Measurements from ENCODE around the gene ABCA2.
A peak's percentile ranks its signal among the peaks of the same experiment; 100 is the strongest.

The ABCA2 gene

DNA sequence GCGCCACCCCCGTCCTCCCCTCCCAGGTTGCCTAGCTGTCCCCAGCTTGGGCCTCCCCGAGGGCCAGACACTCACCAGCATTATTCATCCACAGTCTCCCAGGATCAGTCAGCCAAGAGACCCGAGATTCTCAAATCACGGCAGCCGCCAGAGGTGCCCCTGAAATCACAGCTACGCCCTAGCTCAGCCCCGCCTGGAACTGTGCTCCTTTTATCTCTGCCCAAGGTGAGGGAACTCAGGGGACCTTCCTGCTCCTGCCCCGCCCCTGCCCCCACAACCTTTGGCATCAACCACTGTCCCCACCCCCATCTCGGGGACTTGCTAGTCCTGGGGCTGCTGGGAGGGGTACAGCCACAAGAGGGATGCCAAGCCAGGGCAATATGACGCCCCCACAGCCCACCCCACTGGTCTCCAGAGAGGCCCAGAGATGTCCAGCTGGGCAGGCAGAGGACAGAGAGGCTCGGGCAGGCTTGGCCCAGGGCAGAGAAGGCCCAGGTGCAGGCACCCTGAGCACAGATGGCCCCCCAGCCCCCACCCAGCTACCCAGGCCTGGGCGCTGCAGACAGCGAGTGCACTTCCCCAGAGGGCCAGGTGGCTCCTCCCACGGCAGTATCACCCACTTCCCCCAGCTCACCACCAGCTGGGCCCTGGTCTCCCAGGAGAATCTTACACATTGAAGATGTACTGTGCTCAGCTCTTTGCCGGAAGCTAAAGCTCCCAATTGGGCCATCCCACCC lies 4.0 kb upstream of the ABCA2 start, which contains the start of gene FUT7:
FUT7 (minus strand) TSS at position 185 of the 737 bp plus-strand sequence; CDS start at position 88, 97 bp downstream.
- ChIA-PET POLR2A (interaction anchor here (0.6 kb wide), 1 partner anchor 38 kb away, joined by 5 read pairs; the partner anchor contains the start of gene SAPCD2), CTCF (interaction anchor here (0.7 to 9.4 kb wide), 8 partner anchors 15 to 205 kb away, joined by 3 to 202 read pairs (median 8); partner anchors contain the start of genes AJM1, C8G, FBXW5 and NPDC1)
- DNase-seq (ENCODE audit: extremely low spot score): no peak
- TF ChIP-seq, protein P1, sequence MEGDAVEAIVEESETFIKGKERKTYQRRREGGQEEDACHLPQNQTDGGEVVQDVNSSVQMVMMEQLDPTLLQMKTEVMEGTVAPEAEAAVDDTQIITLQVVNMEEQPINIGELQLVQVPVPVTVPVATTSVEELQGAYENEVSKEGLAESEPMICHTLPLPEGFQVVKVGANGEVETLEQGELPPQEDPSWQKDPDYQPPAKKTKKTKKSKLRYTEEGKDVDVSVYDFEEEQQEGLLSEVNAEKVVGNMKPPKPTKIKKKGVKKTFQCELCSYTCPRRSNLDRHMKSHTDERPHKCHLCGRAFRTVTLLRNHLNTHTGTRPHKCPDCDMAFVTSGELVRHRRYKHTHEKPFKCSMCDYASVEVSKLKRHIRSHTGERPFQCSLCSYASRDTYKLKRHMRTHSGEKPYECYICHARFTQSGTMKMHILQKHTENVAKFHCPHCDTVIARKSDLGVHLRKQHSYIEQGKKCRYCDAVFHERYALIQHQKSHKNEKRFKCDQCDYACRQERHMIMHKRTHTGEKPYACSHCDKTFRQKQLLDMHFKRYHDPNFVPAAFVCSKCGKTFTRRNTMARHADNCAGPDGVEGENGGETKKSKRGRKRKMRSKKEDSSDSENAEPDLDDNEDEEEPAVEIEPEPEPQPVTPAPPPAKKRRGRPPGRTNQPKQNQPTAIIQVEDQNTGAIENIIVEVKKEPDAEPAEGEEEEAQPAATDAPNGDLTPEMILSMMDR (IDR thresholded peaks at IDR 0.05; ENCODE audit: control extremely low read depth, extremely low read depth, low read depth, missing control alignments): no peak

DNA sequence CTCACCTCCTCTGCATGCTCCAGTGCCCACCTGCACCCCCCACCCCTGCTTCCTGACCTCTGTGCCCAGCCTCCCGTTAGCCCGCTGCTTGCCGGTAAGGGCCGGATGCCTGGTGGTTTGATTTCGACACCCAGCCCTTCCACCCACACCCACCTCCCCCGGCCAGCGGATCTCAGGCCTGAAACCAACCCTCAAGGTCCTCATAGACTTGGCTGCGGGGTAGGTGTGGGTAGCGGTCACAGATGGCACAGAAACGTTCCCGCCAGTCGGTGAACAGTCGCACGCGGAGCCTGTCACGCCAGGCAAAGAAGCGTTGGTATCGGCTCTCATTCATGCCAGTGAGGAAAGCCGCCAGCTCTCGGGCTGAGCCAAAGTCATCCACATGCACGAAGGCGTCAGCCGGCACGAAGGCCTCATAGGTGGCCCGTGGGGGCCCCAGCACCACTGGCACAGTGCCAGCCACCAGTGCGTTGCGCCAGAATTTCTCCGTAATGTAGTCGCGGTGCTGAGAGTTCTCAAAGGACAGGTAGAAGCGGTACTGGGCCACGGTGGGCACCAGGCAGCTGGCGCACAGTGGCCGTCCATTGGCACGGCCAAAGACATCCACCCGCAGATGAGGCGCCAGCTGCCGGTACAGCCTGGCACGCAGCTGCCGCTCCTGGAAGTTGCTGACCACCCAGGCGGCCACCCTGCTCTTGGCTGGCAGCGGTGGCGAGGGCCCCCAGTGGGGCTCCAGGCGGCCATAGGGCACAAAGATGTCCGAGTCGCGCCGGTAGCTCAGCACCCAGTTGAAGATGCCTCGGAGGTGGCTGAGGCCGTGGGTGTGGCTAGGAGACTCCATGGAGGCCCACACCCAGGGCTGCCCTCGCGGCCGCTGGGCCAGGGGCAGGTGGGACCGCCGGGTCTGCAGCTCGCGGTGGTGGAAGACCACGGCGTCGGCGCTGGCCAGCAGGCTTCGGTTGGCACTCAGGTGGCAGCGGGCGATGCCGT lies 2.8 kb upstream of the ABCA2 start:
- POLR2A ChIA-PET: no interaction called here
- no peak for DNase-seq (ENCODE audit: extremely low spot score)
- CTCF ChIA-PET: interaction anchor here (1.3 to 9.4 kb wide), 20 partner anchors 9 to 259 kb away, joined by 3 to 202 read pairs (median 8); partner anchors contain the start of genes AJM1, C8G, FBXW5 and MAN1B1
- TF ChIP-seq, protein P1 (IDR thresholded peaks at IDR 0.05; ENCODE audit: control extremely low read depth, extremely low read depth, low read depth, missing control alignments): no peak

GRCh38 chr9:137030006-137030405 lies 2.0 kb upstream of the ABCA2 start:
- ChIA-PET POLR2A (no interaction called here), CTCF (interaction anchor here (0.6 to 9.4 kb wide), 64 partner anchors 9 to 939 kb away, joined by 3 to 202 read pairs (median 6); partner anchors contain the start of genes AJM1, CLIC3, MAN1B1 and NPDC1)
- TF ChIP-seq, protein P1 (IDR thresholded peaks at IDR 0.05; ENCODE audit: control extremely low read depth, extremely low read depth, low read depth, missing control alignments): no peak
- DNase-seq (ENCODE audit: extremely low spot score): no peak

DNA sequence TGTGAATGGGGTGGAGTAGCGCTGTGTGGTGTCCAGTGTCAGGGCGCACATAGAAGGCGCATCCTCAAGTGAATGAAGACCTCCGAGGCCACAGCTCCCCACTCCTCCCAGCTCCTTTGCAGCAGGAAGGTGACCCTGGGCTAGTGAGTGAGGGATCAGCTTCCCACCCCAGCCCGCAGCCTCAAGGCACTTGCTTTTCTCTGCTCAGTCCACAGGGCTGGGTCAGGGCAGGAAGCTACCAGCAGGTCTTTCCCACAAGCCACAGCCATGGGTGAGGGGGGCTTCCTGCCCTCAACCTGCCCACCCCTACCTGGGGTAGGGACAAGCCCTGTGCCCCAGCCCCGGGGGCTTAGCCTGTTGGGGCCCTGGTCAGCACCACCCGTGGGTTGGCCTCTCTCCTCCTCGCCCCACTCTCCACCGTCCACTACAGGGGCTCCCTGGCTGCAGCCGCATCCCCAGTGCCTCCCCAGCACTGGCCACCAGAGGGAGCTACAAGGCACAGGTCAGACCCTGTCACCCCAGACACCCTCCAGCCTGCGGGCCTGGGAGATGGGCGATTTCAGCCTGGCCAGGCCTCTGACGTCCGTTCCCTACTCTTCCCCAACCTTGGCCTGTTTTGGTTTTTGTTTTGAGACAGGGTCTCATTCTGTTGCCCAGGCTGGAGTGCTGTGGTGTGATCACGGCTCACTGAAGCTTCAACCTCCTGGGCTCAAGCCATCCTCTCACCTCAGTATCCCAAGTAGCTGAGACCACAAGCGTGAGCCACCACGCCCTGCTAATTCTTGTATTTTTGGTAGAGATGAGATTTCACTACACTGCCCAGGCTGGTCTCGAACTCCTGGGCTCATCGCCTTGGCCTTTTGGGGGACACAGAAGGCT lies 1.3 kb upstream of the ABCA2 start:
- POLR2A ChIA-PET: no interaction called here
- peak; percentile 83 for DNase-seq (ENCODE audit: extremely low spot score)

DNA sequence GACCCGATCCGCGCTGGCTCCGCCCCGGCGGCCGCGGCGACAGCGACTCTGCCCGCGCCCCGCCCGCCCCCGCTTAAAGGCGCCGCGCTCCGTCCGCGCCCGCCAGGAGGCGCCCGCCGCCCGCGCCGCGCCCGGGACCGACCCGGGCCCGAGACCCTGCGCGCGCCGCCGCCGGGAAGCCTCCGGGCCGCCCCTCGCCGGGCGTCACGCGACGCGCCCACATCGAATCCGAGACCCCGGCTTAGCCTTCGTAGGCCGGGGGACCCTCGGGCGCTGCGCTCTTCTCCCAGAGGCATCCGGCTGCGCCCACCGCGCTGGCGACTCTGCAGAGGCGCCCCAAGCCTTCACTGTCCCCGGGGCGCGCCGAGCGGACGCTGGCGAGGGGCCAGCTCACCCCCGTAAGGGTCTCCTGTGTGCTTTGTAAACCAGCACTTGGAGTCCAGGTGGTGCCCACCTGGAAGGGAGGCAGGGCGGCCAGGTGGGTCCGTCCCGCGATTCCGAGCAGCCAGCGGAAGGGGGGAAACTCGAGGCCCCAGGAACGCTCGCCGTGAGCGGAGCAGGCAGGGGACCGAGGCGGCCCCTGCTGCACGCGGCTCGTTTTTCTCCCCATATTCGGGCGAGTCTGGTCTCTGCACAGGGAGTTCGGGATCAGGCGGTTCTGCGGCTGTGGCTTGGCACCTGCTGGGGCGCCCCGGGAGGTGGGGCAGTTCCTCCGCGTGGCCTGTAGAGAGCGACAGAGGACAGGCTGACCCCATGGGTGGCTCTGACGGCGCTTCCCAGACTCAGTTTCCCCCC lies 423 bp upstream of the ABCA2 start:
- CTCF ChIA-PET: interaction anchor here (0.8 to 9.4 kb wide), 60 partner anchors 9 to 322 kb away, joined by 3 to 202 read pairs (median 6); partner anchors contain the start of genes AJM1, CLIC3, MAN1B1 and NPDC1
- TF ChIP-seq, protein P1 (IDR thresholded peaks at IDR 0.05; ENCODE audit: control extremely low read depth, extremely low read depth, low read depth, missing control alignments): peak; percentile 78
- POLR2A ChIA-PET: no interaction called here
- peak; percentile 83 for DNase-seq (ENCODE audit: extremely low spot score)

More for the DNA sequence above, 1.3 kb upstream of the ABCA2 start:
- TF ChIP-seq, protein P1 (IDR thresholded peaks at IDR 0.05; ENCODE audit: control extremely low read depth, extremely low read depth, low read depth, missing control alignments): peak; percentile 98
- CTCF ChIA-PET: interaction anchor here (0.6 to 9.4 kb wide), 71 partner anchors 9 to 939 kb away, joined by 3 to 202 read pairs (median 6); partner anchors contain the start of genes AJM1, CLIC3, MAN1B1 and NPDC1
